NCI-H1694 (cell line): ENCODE results near the gene ZSWIM5.
"Not testable (repeated sequence)": the region's sequence is repeated elsewhere in the genome, so short reads cannot be mapped to it uniquely, and the experiment has no call there.

Source experiments
- DNase-seq: peaks from one replicate; lab custom pipeline; 2025; lab: John Stamatoyannopoulos, UW

The ZSWIM5 gene

GRCh38 chr1:45094371-45094770 is 112.0 kb downstream of the ZSWIM5 start:
- DNase-seq = not testable (repeated sequence)

- DNase-seq = no peak
Measured at GRCh38 chr1:45093334-45093733, 113.1 kb downstream of the ZSWIM5 start.

GRCh38 chr1:45089711-45090110 is 116.7 kb downstream of the ZSWIM5 start:
- DNase-seq = no peak

- DNase-seq = no peak
Measured at GRCh38 chr1:45084562-45084961, 121.8 kb downstream of the ZSWIM5 start.

GRCh38 chr1:45079533-45079932 is 126.9 kb downstream of the ZSWIM5 start:
- no peak for DNase-seq

- not testable (repeated sequence) for DNase-seq
Measured at GRCh38 chr1:45076959-45077358, 129.4 kb downstream of the ZSWIM5 start.

- DNase-seq = no peak
Measured at GRCh38 chr1:45071567-45071966, 134.8 kb downstream of the ZSWIM5 start.

- no peak for DNase-seq
Measured at GRCh38 chr1:45067806-45068205, 138.6 kb downstream of the ZSWIM5 start.

GRCh38 chr1:45065083-45065482 is 141.3 kb downstream of the ZSWIM5 start:
- no peak for DNase-seq

- not testable (repeated sequence) for DNase-seq
Measured at GRCh38 chr1:45062463-45062862, 143.9 kb downstream of the ZSWIM5 start.

GRCh38 chr1:45059829-45060228 is 146.6 kb downstream of the ZSWIM5 start:
- DNase-seq = no peak

- DNase-seq = no peak
Measured at GRCh38 chr1:45057542-45057941, 148.9 kb downstream of the ZSWIM5 start.

- DNase-seq = no peak
Measured at GRCh38 chr1:45051005-45051772, 155.2 kb downstream of the ZSWIM5 start.

GRCh38 chr1:45047032-45047431 is 159.4 kb downstream of the ZSWIM5 start:
- DNase-seq = no peak

- DNase-seq = no peak
Measured at GRCh38 chr1:45044916-45045315, 161.5 kb downstream of the ZSWIM5 start.

- DNase-seq = no peak
Measured at GRCh38 chr1:45043094-45043493, 163.3 kb downstream of the ZSWIM5 start.

GRCh38 chr1:45040297-45040696 is 166.1 kb downstream of the ZSWIM5 start:
- DNase-seq = no peak

GRCh38 chr1:45038661-45039364 is 167.6 kb downstream of the ZSWIM5 start:
- no peak for DNase-seq

GRCh38 chr1:45038240-45038639 is 168.2 kb downstream of the ZSWIM5 start:
- DNase-seq = no peak

GRCh38 chr1:45037456-45037855 is 168.9 kb downstream of the ZSWIM5 start:
- DNase-seq = no peak

- DNase-seq = no peak
Measured at GRCh38 chr1:45035631-45036301, 170.6 kb downstream of the ZSWIM5 start.

GRCh38 chr1:45033356-45033755 is 173.0 kb downstream of the ZSWIM5 start:
- no peak for DNase-seq

- no peak for DNase-seq
Measured at GRCh38 chr1:45032837-45033236, 173.6 kb downstream of the ZSWIM5 start.
